Measurements from ENCODE around the gene MAGOH. TPM values are rescaled to one million over a fixed set of nuclear protein-coding genes. Genes with fewer than 3 reads are reported as not detected.
"Not testable (repeated sequence)": the region's sequence is repeated elsewhere in the genome, so short reads cannot be mapped to it uniquely, and the experiment has no call there.

MAGOH gene
- total and polyA plus RNA-seq, 2 donors (not counting 1 experiment from before 2014, with no cell fraction given) = 33.0 to 34.5 TPM

- H3K27me3 ChIP-seq (ENCODE audit: control insufficient read depth, insufficient read depth, low read length) = no peaks in the 10 kb centered on the region
- H3K4me3 ChIP-seq (replicated peaks in 1 of 4; ENCODE audit: control extremely low read depth in 1 of 4, insufficient read depth in 1 of 4, low read depth in 3 of 4, low read length in 4 of 4) = no peak overlapping the region
- no peak overlapping the region for H3K27ac ChIP-seq (ENCODE audit: insufficient read depth, low read length)
- no peak for TF ChIP-seq EZH2 (IDR thresholded peaks at IDR 0.05; ENCODE audit: low read length, missing control alignments)
- TF ChIP-seq, protein P1, sequence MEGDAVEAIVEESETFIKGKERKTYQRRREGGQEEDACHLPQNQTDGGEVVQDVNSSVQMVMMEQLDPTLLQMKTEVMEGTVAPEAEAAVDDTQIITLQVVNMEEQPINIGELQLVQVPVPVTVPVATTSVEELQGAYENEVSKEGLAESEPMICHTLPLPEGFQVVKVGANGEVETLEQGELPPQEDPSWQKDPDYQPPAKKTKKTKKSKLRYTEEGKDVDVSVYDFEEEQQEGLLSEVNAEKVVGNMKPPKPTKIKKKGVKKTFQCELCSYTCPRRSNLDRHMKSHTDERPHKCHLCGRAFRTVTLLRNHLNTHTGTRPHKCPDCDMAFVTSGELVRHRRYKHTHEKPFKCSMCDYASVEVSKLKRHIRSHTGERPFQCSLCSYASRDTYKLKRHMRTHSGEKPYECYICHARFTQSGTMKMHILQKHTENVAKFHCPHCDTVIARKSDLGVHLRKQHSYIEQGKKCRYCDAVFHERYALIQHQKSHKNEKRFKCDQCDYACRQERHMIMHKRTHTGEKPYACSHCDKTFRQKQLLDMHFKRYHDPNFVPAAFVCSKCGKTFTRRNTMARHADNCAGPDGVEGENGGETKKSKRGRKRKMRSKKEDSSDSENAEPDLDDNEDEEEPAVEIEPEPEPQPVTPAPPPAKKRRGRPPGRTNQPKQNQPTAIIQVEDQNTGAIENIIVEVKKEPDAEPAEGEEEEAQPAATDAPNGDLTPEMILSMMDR (conservative IDR thresholded peaks at IDR 0.05 in 1 of 2, IDR thresholded peaks at IDR 0.05 in 1 of 2; ENCODE audit: low read depth in 1 of 2, low read length in 2 of 2) = no peak
- no peaks in the 10 kb centered on the region for H3K79me2 ChIP-seq (ENCODE audit: control insufficient read depth, insufficient read depth, low read length)
- DNase-seq (ENCODE audit: low read depth in 2 of 2) = no peak
- no peaks in the 10 kb centered on the region for H3K36me3 ChIP-seq (ENCODE audit: control insufficient read depth, insufficient read depth, low read length)
- H3K4me1 ChIP-seq (ENCODE audit: control insufficient read depth, extremely low read depth, insufficient read depth, low read length) = no peaks in the 10 kb centered on the region
- H3K9ac ChIP-seq (ENCODE audit: insufficient read depth, low read length) = no peak overlapping the region
- no peaks in the 10 kb centered on the region for H3K9me3 ChIP-seq (ENCODE audit: control insufficient read depth, insufficient read depth, low read depth, low read length)
- no peak overlapping the region for H2AFZ ChIP-seq (ENCODE audit: low read length)
- H3K4me2 ChIP-seq (ENCODE audit: extremely low read depth, insufficient read depth, low read length) = no peak overlapping the region
- H4K20me1 ChIP-seq (ENCODE audit: control insufficient read depth, extremely low read depth, insufficient read depth, low read length) = no peaks in the 10 kb centered on the region
Measured at GRCh38 chr1:53285546-53285945, 47.2 kb upstream of the MAGOH start.

- Histone ChIP-seq H3K79me2 (ENCODE audit: control insufficient read depth, insufficient read depth, low read length) (no peaks in the 10 kb centered on the region), H2AFZ (ENCODE audit: low read length) (no peak overlapping the region), H3K9ac (ENCODE audit: insufficient read depth, low read length) (no peak overlapping the region), H3K4me3 (replicated peaks in 1 of 4; ENCODE audit: control extremely low read depth in 1 of 4, insufficient read depth in 1 of 4, low read depth in 3 of 4, low read length in 4 of 4) (no peak overlapping the region), H4K20me1 (ENCODE audit: control insufficient read depth, extremely low read depth, insufficient read depth, low read length) (no peaks in the 10 kb centered on the region), H3K4me1 (ENCODE audit: control insufficient read depth, extremely low read depth, insufficient read depth, low read length) (no peaks in the 10 kb centered on the region), H3K9me3 (ENCODE audit: control insufficient read depth, insufficient read depth, low read depth, low read length) (no peaks in the 10 kb centered on the region), H3K36me3 (ENCODE audit: control insufficient read depth, insufficient read depth, low read length) (peaks cover 2% of the 10 kb centered on the region), H3K27me3 (ENCODE audit: control insufficient read depth, insufficient read depth, low read length) (no peaks in the 10 kb centered on the region), H3K27ac (ENCODE audit: insufficient read depth, low read length) (no peak overlapping the region), H3K4me2 (ENCODE audit: extremely low read depth, insufficient read depth, low read length) (no peak overlapping the region)
- no peak for DNase-seq (ENCODE audit: low read depth in 2 of 2)
- TF ChIP-seq EZH2 (IDR thresholded peaks at IDR 0.05; ENCODE audit: low read length, missing control alignments) = no peak
- TF ChIP-seq, protein P1 (conservative IDR thresholded peaks at IDR 0.05 in 1 of 2, IDR thresholded peaks at IDR 0.05 in 1 of 2; ENCODE audit: low read depth in 1 of 2, low read length in 2 of 2) = no peak
Measured at GRCh38 chr1:53284224-53285020, 46.1 kb upstream of the MAGOH start.

GRCh38 chr1:53283156-53283555 lies 44.8 kb upstream of the MAGOH start:
- H3K9ac ChIP-seq (ENCODE audit: insufficient read depth, low read length) = not testable (repeated sequence)

More at GRCh38 chr1:53283156-53283555, 44.8 kb upstream of the MAGOH start:
- not testable (repeated sequence) for H3K27ac ChIP-seq (ENCODE audit: insufficient read depth, low read length); H2AFZ ChIP-seq (ENCODE audit: low read length); H4K20me1 ChIP-seq (ENCODE audit: control insufficient read depth, extremely low read depth, insufficient read depth, low read length); H3K4me3 ChIP-seq (replicated peaks in 1 of 4; ENCODE audit: control extremely low read depth in 1 of 4, insufficient read depth in 1 of 4, low read depth in 3 of 4, low read length in 4 of 4); DNase-seq (ENCODE audit: low read depth in 2 of 2); H3K4me1 ChIP-seq (ENCODE audit: control insufficient read depth, extremely low read depth, insufficient read depth, low read length); H3K79me2 ChIP-seq (ENCODE audit: control insufficient read depth, insufficient read depth, low read length); H3K36me3 ChIP-seq (ENCODE audit: control insufficient read depth, insufficient read depth, low read length); H3K4me2 ChIP-seq (ENCODE audit: extremely low read depth, insufficient read depth, low read length); H3K27me3 ChIP-seq (ENCODE audit: control insufficient read depth, insufficient read depth, low read length); H3K9me3 ChIP-seq (ENCODE audit: control insufficient read depth, insufficient read depth, low read depth, low read length)
